Measurements from ENCODE around the gene DHRS3.

The DHRS3 gene

GRCh38 chr1:12617511-12617900 lies 504 bp downstream of the DHRS3 start:
- no peak for DNase-seq (ENCODE audit: low read depth)

GRCh38 chr1:12616709-12617373 lies 1.2 kb downstream of the DHRS3 start:
- DNase-seq (ENCODE audit: low read depth): no peak

GRCh38 chr1:12615865-12616708 lies 1.9 kb downstream of the DHRS3 start:
- no peak for DNase-seq (ENCODE audit: low read depth)

GRCh38 chr1:12615159-12615864 lies 2.7 kb downstream of the DHRS3 start:
- DNase-seq (ENCODE audit: low read depth): no peak

- DNase-seq (ENCODE audit: low read depth): no peak
Measured at GRCh38 chr1:12614402-12615158, 3.4 kb downstream of the DHRS3 start.

GRCh38 chr1:12613180-12613579 lies 4.8 kb downstream of the DHRS3 start:
- no peak for DNase-seq (ENCODE audit: low read depth)

- no peak for DNase-seq (ENCODE audit: low read depth)
Measured at GRCh38 chr1:12610941-12611340, 7.1 kb downstream of the DHRS3 start.

GRCh38 chr1:12610305-12610935 lies 7.6 kb downstream of the DHRS3 start:
- DNase-seq (ENCODE audit: low read depth): no peak

- no peak for DNase-seq (ENCODE audit: low read depth)
Measured at GRCh38 chr1:12609469-12610003, 8.5 kb downstream of the DHRS3 start.

- no peak for DNase-seq (ENCODE audit: low read depth)
Measured at GRCh38 chr1:12608311-12608957, 9.6 kb downstream of the DHRS3 start.

- no peak for DNase-seq (ENCODE audit: low read depth)
Measured at GRCh38 chr1:12607263-12607662, 10.7 kb downstream of the DHRS3 start.

GRCh38 chr1:12604986-12605385 lies 13.0 kb downstream of the DHRS3 start:
- DNase-seq (ENCODE audit: low read depth): no peak

GRCh38 chr1:12604114-12604874 lies 13.7 kb downstream of the DHRS3 start:
- DNase-seq (ENCODE audit: low read depth): no peak

GRCh38 chr1:12603224-12603623 lies 14.8 kb downstream of the DHRS3 start:
- no peak for DNase-seq (ENCODE audit: low read depth)

- no peak for DNase-seq (ENCODE audit: low read depth)
Measured at GRCh38 chr1:12602659-12603024, 15.4 kb downstream of the DHRS3 start.

- DNase-seq (ENCODE audit: low read depth): no peak
Measured at GRCh38 chr1:12601700-12602658, 16.0 kb downstream of the DHRS3 start.

- DNase-seq (ENCODE audit: low read depth): no peak
Measured at GRCh38 chr1:12600880-12601633, 17.0 kb downstream of the DHRS3 start.

- DNase-seq (ENCODE audit: low read depth): no peak
Measured at GRCh38 chr1:12600335-12600734, 17.7 kb downstream of the DHRS3 start.
